Type B pancreatic cell (in vitro differentiated cells): ENCODE measurements around the gene KLRF1. TPM values are rescaled to one million over a fixed set of nuclear protein-coding genes. Genes with fewer than 3 reads are reported as not detected.
"Not testable (repeated sequence)": the region's sequence is repeated elsewhere in the genome, so short reads cannot be mapped to it uniquely, and the experiment has no call there.

Experiments
- DNase-seq: peaks from one replicate; pipeline ENCODE4 v3.0.0; 2021; ENCODE audit warnings: mixed read lengths; ENCODE audit not compliant: unreplicated experiment; ENCODE audit errors: extremely low spot score
- H3K27ac Mint-ChIP-seq: 2 replicates; pipeline ENCODE4 v1.8.0; 2021; ENCODE audit warnings: mild to moderate bottlenecking, mixed read lengths
- H3K27me3 Mint-ChIP-seq: 2 replicates; pipeline ENCODE4 v1.8.0; 2021; ENCODE audit warnings: mixed read lengths
- H3K36me3 Mint-ChIP-seq: 2 replicates; pipeline ENCODE4 v1.8.0; 2021; ENCODE audit warnings: mixed read lengths
- H3K4me1 Mint-ChIP-seq: one replicate; pipeline ENCODE4 v1.8.0; 2021; ENCODE audit warnings: mixed read lengths; ENCODE audit not compliant: unreplicated experiment
- H3K4me3 Mint-ChIP-seq: 2 replicates; pipeline ENCODE4 v1.8.0; 2021; ENCODE audit warnings: mild to moderate bottlenecking, mixed read lengths
- H3K9me3 Mint-ChIP-seq: 2 replicates; pipeline ENCODE4 v1.8.0; 2021; ENCODE audit warnings: mixed read lengths
- CTCF ChIP-seq: fragments of 200-600 bp; sonication (generic); conservative IDR thresholded peaks from 2 replicates; pipeline ENCODE4 v1.5.0; 2021; ENCODE audit warnings: antibody characterized with exemption, mild to moderate bottlenecking
- total RNA-seq: library from RNA; stranded (reverse); gene quantifications from 2 replicates; pipeline ENCODE4 v1.2.1, GENCODE V29; 2021; ENCODE audit warnings: low replicate concordance

KLRF1 gene
- total RNA-seq, 1 donor from 2014 or later: not detected

GRCh38 chr12:9872162-9872561 lies 44.9 kb downstream of the KLRF1 start:
- no peak for TF ChIP-seq CTCF
- H3K27me3 Mint-ChIP-seq: no peaks in the 10 kb centered on the region

GRCh38 chr12:9872742-9873141 lies 45.5 kb downstream of the KLRF1 start:
- H3K36me3 Mint-ChIP-seq: no peaks in the 10 kb centered on the region
- H3K4me1 Mint-ChIP-seq: peaks cover 3% of the 10 kb centered on the region
- no peaks in the 10 kb centered on the region for H3K27me3 Mint-ChIP-seq
- DNase-seq: no peak
- no peak overlapping the region for H3K4me3 Mint-ChIP-seq
- no peak for TF ChIP-seq CTCF
- H3K9me3 Mint-ChIP-seq: no peaks in the 10 kb centered on the region
- H3K27ac Mint-ChIP-seq: no peak overlapping the region

More at GRCh38 chr12:9872162-9872561, 44.9 kb downstream of the KLRF1 start:
- DNase-seq: no peak
- Mint-ChIP-seq H3K27ac (no peak overlapping the region), H3K4me1 (peaks cover 3% of the 10 kb centered on the region), H3K4me3 (no peak overlapping the region), H3K36me3 (no peaks in the 10 kb centered on the region), H3K9me3 (no peaks in the 10 kb centered on the region)

- not testable (repeated sequence) for DNase-seq, H3K27me3 Mint-ChIP-seq, H3K4me1 Mint-ChIP-seq, H3K9me3 Mint-ChIP-seq, H3K36me3 Mint-ChIP-seq, H3K4me3 Mint-ChIP-seq, H3K27ac Mint-ChIP-seq
Measured at GRCh38 chr12:9876120-9876519, 48.8 kb downstream of the KLRF1 start.

- no peaks in the 10 kb centered on the region for H3K4me1 Mint-ChIP-seq
- H3K9me3 Mint-ChIP-seq: no peaks in the 10 kb centered on the region
- no peak for DNase-seq
- no peaks in the 10 kb centered on the region for H3K27me3 Mint-ChIP-seq
- no peak overlapping the region for H3K27ac Mint-ChIP-seq
- H3K36me3 Mint-ChIP-seq: no peaks in the 10 kb centered on the region
- H3K4me3 Mint-ChIP-seq: no peak overlapping the region
- no peak for TF ChIP-seq CTCF
Measured at GRCh38 chr12:9880532-9881078, 53.3 kb downstream of the KLRF1 start.

GRCh38 chr12:9881246-9881645 lies 54.0 kb downstream of the KLRF1 start, which contains the start of gene KLRF2:
TSS of gene KLRF2 (plus strand) at chr12:9881489. CDS start at chr12:9881596, 107 bp downstream.
- H3K27ac Mint-ChIP-seq: no peak within 1 kb of the TSS
- no peaks in the 10 kb centered on the region for H3K9me3 Mint-ChIP-seq
- no peaks in the 10 kb centered on the region for H3K36me3 Mint-ChIP-seq
- no peak within 1 kb of the TSS for H3K4me3 Mint-ChIP-seq
- no peak for DNase-seq
- no peaks in the 10 kb centered on the region for H3K27me3 Mint-ChIP-seq
- H3K4me1 Mint-ChIP-seq: no peaks in the 10 kb centered on the region
- TF ChIP-seq CTCF: no peak

GRCh38 chr12:9881988-9882387 lies 54.7 kb downstream of the KLRF1 start:
- Mint-ChIP-seq H3K9me3 (no peaks in the 10 kb centered on the region), H3K4me3 (no peak overlapping the region)
- no peak for DNase-seq

More at GRCh38 chr12:9881988-9882387, 54.7 kb downstream of the KLRF1 start:
- Mint-ChIP-seq H3K4me1 (no peaks in the 10 kb centered on the region), H3K27me3 (no peaks in the 10 kb centered on the region), H3K27ac (no peak overlapping the region), H3K36me3 (no peaks in the 10 kb centered on the region)
- no peak for TF ChIP-seq CTCF
